ENCODE results near the gene UBE2O.

DNA sequence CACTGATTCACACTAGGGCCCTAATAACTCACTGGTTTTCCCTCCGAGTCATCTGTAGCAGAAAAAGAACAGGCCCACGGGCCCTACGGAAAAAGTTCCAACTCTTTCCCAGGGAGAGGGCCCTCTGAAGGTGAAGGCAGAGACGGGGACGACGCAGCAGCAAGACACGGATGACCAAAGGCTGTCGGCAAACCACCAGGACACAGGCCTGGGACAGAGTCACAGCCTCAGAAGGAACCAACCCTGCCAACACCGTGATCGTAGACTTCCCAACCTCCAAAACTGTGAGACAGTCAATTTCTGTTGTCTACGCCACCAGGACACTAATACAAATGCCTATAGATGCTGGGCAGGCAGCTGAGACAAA, 73.7 kb downstream of the UBE2O start:
- TF ChIP-seq, protein P1, sequence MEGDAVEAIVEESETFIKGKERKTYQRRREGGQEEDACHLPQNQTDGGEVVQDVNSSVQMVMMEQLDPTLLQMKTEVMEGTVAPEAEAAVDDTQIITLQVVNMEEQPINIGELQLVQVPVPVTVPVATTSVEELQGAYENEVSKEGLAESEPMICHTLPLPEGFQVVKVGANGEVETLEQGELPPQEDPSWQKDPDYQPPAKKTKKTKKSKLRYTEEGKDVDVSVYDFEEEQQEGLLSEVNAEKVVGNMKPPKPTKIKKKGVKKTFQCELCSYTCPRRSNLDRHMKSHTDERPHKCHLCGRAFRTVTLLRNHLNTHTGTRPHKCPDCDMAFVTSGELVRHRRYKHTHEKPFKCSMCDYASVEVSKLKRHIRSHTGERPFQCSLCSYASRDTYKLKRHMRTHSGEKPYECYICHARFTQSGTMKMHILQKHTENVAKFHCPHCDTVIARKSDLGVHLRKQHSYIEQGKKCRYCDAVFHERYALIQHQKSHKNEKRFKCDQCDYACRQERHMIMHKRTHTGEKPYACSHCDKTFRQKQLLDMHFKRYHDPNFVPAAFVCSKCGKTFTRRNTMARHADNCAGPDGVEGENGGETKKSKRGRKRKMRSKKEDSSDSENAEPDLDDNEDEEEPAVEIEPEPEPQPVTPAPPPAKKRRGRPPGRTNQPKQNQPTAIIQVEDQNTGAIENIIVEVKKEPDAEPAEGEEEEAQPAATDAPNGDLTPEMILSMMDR (IDR thresholded peaks at IDR 0.05 in 8 of 11, conservative IDR thresholded peaks at IDR 0.05 in 3 of 11): no peak
- TF ChIP-seq POLR2A (IDR thresholded peaks at IDR 0.05): no peak

All from spleen (tissue), 7 donors.